NOMO-1 (cell line): ENCODE results near the gene HYLS1.
A peak's percentile ranks its signal among the peaks of the same experiment; 100 is the strongest.
"Not testable (repeated sequence)": the region's sequence is repeated elsewhere in the genome, so short reads cannot be mapped to it uniquely, and the experiment has no call there.

ENCODE experiments used
- DNase-seq, 2 experiments: peaks; one replicate each; lab custom pipeline; 2025; ENCODE audit not compliant: unreplicated experiment in 2 of 2; lab: John Stamatoyannopoulos, UW

HYLS1 gene

DNA sequence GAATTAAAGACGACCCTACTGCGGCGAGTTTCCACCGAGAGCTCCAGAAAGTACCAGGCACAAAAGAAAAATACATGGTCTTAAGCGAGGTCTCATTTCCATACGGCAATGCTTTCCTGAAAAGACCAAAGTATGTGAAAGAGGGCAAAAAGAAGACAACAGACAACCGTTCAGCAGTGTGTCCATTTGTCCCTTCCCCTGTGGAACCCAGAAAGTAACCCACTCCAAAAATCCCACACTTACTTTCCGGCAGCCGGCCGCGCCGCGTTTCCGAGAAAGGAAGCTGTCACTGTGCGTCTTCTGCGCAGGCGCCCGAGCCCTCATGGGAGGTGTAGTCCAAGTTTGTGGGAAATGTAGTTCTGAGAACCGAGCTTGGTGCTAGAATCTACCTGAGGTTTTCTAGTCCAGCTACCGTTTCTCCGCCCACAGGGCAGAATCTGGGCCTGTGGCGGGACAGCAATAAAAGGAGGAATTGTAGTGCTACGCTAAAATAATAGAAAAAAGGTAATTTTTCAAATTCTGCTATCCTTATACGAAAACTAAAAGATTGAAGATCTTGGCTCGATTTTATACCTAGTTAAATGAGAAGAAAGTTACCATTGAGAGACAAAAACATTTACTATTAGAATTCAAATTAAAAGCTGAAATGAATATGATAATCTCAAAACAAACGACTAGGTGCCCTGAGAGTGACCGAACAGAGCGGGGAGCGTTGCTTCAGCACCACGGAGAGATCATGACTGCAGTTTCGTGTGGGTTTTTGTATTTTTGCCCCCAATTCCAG, 15.7 kb downstream of the HYLS1 start, which contains the start of gene PUS3:
Gene PUS3, minus strand, starts transcription at position 280 of the 784 bp plus-strand sequence. CDS start 6,922 bp downstream, outside the sequence.
- peak; percentile 77 to 81 for DNase-seq

DNA sequence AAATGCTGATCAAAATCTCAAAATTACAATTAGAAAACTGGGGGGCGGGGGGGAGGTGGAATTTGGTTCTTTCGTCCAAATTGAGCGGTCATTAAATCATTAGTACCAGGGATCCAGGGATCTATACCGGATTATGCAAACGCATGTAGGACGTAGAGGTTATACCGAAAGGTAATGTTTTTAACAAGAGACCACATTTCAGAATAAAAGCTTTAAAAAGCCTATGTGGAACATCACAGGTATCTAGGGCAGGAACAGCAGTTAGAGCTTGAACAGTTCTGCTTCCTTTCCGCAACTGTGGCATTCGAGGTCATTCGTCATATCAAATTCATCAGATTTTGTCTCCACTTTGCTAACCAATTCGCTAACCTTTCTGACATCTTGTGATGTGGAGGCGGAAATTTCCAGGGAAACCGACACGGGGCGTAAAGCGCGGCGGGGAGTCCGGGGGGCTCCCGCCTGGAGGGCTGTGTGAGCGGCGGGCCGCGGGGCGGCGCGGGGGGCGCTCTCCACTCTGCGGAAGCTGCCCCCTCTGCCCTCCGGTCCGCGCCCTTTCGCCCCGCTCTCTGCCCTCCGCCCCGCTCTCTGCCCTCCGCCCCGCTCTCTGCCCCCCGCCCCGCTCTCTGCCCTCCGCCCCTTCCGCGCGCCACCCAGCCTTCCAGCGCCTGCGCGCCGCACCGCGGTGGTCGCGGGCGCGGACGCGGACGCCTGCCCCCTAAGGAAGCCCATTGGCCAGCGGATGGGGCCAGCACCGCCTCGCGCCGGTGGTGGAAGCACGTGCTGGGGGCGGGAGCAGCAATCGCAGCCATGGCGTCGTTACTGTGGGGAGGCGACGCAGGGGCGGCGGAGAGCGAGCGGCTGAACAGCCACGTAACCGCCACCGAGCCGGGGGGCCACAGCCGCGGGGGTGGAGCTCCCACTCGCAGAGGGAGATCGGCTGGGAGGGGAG, 16.5 kb downstream of the HYLS1 start, which contains the start of gene DDX25:
Gene DDX25, plus strand, starts transcription at position 798 of the 949 bp plus-strand sequence. Its CDS starts 10 bp downstream, at position 808.
- DNase-seq, result no peak

DNA sequence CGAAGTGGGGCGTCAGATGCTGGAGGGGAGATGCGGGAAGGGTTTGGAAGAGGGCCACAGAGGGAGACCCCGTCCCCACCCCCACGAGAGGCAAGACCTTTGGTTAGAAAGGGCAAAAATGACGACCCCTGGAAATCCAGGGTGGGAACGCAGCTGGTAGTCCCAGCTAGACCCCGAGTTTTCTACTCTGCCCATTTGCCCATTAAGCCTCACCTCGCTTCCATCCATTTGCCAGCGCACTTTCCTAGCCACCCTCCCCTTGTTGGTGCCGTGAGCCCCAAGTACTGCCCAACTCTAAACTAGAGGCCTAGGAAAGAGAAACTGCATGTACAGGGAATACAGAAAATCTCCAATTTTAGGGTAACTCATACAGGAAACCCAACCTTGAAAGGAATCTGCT, 17.2 kb downstream of the HYLS1 start:
- DNase-seq, result no peak

DNA sequence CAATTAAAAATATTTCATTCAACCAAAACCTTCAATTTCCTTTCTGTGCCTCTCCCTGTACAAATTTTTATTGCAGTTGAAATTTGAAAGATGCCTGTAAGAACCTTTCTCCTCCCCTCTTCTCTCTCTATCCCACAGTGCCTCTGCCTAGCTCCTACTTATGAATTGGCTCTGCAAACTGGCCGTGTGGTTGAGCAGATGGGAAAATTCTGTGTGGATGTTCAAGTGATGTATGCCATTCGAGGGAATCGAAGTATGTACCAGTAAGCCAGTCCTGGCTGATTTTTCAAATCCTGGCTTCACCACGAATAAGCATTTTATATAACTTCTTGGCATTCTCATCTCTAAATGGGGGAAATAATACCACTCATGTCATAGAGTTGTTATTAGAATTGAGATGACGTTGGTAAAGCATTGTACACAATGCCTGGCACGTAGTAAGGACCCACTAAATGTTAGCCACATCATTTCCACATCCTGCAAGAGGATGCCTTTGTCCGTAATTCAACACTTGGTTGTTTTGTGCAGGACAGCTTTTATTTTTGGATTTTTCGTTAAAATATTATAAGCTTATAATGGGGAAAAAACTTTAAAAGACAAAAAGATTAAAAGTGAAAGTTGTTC, 22.9 kb downstream of the HYLS1 start:
- no peak for DNase-seq

DNA sequence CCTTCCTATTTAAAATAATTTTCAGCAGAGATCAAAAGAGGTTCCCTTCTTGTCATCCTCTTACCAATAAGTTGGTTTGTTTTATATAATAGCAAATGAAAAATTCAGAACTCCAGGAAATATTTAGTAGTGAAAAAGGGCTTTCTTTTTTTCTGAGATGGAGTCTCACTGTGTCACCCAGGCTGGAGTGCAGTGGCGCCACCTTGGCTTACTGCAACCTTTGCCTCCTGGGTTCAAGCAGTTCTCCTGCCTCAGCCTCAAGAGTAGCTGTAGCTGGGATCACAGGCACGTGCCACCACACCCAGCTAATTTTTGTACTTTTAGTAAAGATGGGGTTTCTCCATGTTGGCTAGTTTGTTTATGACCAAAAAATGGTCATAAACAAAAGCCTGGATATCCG, 27.1 kb downstream of the HYLS1 start:
- not testable (repeated sequence) for DNase-seq

DNA sequence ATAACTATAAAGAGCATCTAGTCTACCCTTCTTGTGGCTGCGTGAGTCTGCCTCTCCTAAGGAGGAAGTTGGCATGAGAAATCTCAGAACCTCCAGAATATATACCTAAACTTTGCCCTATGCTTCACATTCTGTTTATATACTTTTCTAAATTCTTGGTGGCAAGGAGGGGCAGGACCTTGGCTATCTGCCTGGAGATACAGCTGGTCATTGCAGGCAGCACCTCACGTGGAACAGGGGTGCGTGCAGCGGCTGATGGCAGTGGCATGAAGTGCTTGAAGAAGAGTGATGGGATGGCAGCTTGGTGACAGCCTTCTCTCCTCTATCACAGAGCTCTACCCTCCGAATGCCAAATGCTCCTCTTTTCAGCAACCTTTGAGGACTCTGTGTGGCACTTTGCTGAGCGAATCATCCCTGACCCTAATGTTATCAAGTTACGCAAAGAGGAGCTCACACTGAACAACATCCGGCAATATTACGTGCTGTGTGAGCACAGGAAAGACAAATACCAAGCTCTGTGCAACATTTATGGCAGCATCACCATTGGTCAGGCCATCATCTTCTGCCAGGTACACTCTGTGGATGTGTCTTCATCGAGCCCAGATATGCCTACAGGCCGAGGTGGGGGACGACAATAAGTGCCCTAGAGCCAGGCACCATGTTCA, 29.3 kb downstream of the HYLS1 start:
- no peak for DNase-seq

DNA sequence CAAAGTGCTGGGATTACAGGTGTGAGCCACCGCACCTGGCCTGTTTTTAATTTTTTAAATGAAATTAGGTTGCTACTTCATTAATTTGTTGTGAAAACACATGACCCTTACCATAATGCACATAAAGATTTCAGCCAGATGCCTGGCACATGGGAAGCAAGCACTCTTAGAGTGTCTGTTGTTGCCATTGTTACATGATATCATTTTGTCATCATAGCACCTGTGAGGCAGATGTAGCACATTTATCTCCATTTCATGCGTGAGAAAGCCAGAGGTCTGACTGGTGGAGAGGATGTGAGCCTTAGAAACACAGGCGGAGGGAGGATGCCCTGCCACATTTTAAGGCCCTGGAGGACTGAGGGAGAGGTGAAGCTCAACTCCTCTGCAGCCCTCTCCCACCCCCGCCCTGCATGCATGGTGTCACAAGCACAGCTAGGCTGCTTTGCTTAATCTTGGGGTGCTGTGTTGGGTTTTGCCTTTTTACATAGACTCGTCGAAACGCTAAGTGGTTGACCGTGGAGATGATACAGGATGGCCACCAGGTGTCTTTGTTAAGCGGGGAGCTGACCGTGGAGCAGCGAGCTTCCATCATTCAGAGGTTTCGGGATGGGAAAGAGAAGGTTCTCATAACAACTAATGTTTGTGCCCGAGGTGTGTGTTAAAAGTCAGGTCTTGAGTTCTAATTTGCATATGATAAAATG, 30.8 kb downstream of the HYLS1 start:
- no peak for DNase-seq

DNA sequence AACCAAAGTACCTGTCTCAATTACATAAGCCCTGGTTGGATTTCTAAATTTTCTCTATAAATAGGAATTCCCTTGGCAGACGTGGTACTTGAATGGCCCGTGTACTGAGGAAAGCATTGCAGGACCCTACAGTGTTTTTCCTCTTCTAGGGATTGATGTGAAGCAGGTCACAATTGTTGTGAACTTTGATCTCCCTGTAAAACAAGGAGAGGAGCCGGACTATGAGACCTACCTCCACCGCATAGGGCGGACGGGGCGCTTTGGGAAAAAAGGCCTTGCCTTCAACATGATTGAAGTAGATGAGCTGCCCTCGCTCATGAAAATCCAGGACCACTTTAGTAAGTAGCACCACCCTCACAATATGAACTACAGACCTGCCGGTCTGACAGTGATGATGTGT, 33.6 kb downstream of the HYLS1 start:
- no peak for DNase-seq

DNA sequence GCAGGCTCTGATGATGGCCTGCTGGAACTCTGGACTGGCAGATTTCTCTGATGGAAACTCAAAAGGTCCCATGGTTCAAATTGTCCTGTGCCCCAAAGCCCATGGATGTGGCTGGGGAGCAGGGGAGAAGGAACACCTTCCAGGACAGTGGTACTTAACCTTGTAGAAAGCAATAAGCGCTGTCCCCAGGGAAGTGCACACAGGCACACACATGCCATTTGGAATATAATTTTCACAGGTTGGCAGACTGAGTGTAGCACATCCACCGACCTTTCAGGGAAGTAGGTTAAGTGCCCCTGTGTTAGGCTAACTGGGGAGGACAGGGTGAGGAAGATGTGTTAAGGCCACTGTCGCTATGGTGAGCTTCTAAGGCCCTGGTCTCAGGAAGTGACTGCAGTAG, 34.7 kb downstream of the HYLS1 start:
- DNase-seq, result no peak

DNA sequence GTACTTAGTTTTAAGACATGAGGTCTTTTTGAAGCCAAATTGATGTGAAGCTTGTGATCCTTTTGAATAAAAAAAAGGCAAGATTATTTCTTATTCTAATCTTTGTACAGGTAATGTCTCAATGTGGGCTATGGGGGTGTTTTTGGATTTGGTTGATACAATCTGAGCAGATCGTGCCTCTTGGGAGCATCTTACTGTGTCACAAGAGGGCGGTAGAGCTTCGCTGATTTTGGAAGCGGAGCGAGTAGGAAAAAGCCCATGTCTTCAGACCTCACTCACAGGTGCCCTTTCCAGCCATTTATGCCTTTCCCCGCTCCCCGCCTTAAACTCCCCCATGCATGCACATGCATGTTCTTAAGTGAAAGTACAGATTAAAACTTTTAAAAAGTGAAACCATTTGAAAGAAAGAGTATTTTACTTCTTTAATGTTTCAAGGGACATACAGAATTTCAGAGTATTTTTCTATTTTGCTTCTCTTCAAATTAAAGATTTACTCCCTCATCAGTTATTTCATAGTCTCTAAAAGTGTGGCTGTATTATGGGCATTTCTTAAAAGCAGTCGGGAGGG, 35.6 kb downstream of the HYLS1 start:
- DNase-seq, result peak; percentile 56 to 74

DNA sequence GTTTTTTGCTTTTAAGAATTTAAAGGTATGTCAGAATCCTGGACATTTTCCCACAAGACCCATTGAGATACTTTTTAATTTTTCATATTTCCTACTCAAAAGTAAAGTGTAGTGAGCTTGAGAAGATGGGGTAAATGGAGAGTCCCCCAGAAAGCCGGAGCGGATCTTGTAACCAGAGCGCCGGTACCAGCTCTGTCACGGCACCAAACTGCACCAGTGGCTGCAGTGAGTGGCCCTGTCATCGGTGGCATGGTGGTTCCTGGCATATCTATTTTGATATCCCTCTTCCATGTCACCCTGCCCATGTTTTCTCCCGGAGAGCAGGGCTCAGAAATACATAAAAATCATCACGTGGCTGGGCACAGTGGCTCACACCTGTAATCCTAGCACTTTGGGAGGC, 36.2 kb downstream of the HYLS1 start:
- no peak for DNase-seq

DNA sequence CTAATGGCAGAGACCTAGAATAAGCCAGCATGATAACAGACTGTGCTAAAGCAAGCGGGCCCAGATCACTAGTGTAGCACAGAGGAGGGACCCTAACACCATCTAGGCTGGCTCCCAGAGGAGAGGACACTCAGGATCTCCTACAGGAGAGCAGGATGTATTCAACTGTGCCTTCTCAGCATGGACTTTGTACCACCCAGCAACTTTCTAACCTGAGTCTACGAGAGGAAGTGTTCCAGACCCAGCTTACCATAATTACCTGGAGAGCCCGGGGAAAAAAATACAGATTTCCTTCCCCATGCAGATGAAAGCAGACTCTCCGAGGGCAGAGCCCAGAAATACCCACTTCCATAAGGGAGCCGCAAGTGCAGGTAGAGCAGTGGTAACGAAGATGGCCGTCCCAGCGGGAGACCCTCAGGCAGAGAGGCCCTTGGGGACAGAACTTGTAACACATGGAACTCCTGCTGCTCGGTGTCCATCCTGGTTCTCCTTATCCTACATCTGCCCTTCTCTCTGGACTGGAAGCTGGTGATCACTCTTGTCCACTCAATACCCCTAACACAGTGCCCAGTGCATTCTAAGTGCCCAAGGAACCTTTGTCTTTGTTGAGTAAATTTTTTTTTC, 37.0 kb downstream of the HYLS1 start:
- no peak for DNase-seq

DNA sequence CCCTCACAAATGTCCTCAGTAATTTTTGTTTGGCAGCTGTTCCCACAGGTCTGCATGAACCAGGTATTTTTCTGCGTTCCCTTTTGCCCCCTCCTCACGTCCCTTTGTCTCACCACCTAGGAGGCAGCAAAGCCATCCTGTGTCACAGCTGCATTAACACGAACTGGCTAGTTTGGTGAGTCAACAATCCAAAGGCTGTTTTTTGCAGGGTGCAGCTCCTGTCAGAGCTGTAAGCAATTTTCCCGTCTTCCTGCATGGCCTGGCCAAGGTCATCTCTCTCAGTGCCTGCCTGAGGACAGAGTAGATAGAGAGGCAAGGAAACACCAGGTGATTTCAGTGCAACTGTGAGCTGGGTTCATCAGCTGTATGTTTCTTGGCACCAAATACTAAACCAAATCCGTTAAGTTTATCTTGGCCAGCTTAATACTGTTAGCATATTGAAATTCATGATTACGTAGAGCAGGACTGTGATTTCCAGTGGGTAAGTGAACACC, 37.8 kb downstream of the HYLS1 start:
- DNase-seq, result no peak

DNA sequence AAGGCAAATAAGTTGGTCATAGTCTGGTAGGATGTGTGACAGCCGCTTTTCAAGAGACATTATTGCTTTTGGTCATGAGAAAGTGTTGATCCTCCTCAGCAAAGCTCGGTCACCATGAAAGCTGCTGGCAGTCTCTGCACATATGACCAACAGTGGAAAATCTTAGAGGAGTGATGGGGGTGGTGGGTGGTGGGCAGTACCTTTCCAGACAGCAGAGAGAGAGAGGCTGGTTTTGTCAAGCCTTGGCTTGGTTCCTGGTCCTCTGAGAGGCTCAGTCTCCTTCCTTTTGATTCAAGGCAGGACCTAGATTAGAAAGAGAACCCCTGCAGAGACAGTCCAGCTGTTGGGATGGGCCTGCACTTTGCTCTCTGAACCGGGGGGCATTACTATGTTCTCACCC, 38.3 kb downstream of the HYLS1 start:
- no peak for DNase-seq

DNA sequence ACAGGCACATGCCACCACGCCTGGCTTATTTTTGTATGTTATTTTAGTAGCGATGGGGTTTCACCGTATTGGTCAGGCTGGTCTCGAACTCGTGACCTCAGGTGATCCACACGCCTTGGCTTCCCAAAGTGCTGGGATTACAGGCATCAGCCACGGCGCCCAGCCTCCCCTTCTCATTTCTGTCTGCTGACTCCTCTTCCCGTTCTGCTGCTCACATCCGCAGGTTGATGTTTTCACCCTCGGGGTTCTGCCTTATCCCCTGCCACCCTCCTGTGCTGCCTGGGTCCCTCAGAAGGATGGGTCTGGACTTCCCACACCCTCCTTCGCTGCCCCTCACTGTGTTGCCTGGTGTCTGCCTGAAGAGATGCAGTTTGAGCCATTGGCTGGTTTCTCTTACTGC, 39.2 kb downstream of the HYLS1 start:
- no peak for DNase-seq

DNA sequence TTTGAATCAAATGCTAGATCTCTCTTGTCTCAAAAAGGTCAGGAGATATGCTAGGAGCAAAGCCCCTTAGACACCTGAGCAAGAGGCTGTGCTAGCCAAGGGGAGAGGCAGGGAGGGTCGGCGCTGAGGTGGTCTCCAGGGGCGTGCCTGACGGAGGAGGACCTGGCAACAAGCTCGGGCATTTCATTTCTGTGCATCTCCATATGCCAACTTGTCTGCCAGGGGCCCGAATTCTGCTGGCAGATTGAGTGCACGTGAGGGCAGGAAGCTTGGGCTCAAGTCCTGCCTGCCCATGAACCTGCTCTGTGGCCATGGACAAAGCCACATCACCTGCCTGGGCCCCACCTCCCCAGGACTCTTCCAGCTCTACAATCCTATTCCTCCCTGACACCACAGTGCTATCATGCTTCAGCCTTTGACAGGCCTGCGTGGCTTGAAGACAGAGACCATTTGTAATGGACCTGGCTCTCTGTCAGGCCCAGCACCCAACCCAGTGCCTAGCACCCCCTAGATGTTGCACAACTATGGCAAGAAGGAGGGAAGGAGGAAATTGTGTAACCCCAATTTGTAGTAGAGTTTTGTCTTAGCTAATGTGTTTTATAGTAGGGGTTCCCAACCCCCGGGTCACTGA, 42.1 kb downstream of the HYLS1 start:
- DNase-seq, result no peak

DNA sequence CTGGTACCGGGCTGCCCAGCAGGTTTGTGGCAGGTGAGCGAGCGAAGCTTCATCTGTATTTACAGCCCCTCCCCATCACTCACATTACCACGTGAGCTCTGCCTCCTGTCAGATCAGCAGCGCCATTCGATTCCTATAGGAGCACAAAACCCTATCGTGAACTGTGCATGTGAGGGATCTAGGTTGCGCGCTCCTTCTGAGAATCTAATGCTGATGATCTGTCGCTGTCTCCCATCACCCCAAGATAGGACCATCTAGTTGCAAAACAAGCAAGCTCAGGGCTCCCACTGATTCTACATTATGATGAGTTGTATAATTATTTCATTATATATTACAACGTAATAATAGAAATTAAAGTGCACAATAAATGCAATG, 42.6 kb downstream of the HYLS1 start:
- no peak for DNase-seq

DNA sequence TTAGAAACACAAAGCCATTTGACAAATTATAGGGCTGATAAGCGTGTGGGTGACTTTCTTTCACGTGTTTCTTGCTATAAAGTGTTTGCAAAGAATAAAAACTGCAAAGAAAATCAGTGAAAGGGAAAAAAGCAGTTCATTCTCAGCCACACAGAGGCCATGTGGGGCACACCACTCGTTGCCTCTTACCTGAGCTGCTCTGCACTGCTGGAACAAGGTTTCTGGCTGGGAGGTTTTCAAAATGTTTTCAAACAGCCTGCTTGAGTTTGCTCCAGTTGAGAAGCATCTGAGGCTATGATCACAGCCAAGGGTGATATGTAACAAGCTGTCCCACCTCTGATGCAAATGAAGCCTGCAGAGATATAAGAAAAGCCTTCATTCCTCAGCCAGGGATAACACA, 43.6 kb downstream of the HYLS1 start:
- DNase-seq, result no peak

DNA sequence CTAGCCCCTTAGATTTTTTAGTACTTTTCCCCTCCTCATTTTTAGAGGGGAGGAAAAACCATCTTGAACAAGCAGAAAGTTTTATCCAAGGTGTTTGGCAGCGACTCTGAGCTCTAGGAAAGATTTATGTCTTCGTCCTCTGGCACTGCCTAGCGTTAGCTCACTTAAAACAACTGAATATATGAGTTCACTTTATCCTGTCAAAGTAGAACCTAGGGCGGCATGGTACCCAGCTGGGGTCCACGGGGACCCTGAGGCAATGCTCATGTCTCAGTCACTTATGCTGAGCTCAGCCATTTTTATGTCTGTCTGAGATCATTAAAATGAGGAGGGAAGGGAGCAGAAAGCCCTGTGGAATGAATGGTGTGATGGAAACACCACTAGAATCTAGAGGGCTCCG, 44.2 kb downstream of the HYLS1 start:
- no peak for DNase-seq
